Endothelial cell of umbilical vein (primary cell): Measurements from ENCODE around the gene SH3RF1. TPM values are rescaled to one million over a fixed set of nuclear protein-coding genes. Genes with fewer than 3 reads are reported as not detected.

Experiments used
- BruUV-seq: library from RNA; stranded (reverse); fragments of 400-500 nt; replicated peaks from 2 replicates; lab custom pipeline; 2021; lab: Mats Ljungman, UMichigan
- CTCF ChIA-PET: fragments of 300-600, 350-600 bp; sonication (Branson Sonifier 250); formaldehyde crosslinking; loops from one replicate; lab custom pipeline; 2021; ENCODE audit warnings: antibody characterized with exemption, inconsistent platforms; lab: Charles Lee
- POLR2A ChIA-PET: fragments of 300-600, 350-600 bp; sonication (Branson Sonifier 250); formaldehyde crosslinking; loops from one replicate; lab custom pipeline; 2021; ENCODE audit warnings: antibody characterized with exemption, inconsistent platforms; lab: Charles Lee
- DNase-seq: peaks from one replicate; pipeline ENCODE4 v3.0.0-alpha.2; 2011; ENCODE audit warnings: low read depth, low spot score
- FAIRE-seq: peaks from 2 replicates; lab custom pipeline; 2011; peaks lifted over from hg19 to GRCh38; lab: Jason Lieb, UNC
- H2AFZ ChIP-seq: 2 replicates; pipeline ENCODE4 v1.6.0; 2012; ENCODE audit warnings: low read depth, low read length, control low read depth, inconsistent platforms
- H3K27ac ChIP-seq: 2 replicates; pipeline ENCODE4 v1.5.1; 2011; ENCODE audit warnings: low read depth, mild to moderate bottlenecking, control low read depth, low read length, moderate library complexity; ENCODE audit not compliant: insufficient read depth
- H3K27me3 ChIP-seq, 2 experiments: 2 replicates each; pipeline versions ENCODE4 v1.6.0 to v1.6.1; 2011; ENCODE audit warnings: low read length in 2 of 2, mixed read lengths in 1 of 2; ENCODE audit not compliant: control insufficient read depth in 2 of 2, insufficient read depth in 2 of 2
- H3K36me3 ChIP-seq, 2 experiments: 2 replicates in 1 of 2; 3 replicates in 1 of 2; pipeline ENCODE4 v1.5.1; 2011; ENCODE audit warnings: low read length in 2 of 2, mild to moderate bottlenecking in 1 of 2, moderate library complexity in 1 of 2; ENCODE audit not compliant: control insufficient read depth in 2 of 2, insufficient read depth in 2 of 2; ENCODE audit errors: extremely low read depth in 1 of 2
- H3K4me1 ChIP-seq: 3 replicates; pipeline ENCODE4 v1.5.1; 2011; ENCODE audit warnings: mild to moderate bottlenecking, low read length; ENCODE audit not compliant: control insufficient read depth, insufficient read depth; ENCODE audit errors: extremely low read depth
- H3K4me2 ChIP-seq: 2 replicates; pipeline ENCODE4 v1.6.1; 2011; ENCODE audit warnings: low read length, control low read depth, mixed read lengths; ENCODE audit not compliant: insufficient read depth
- H3K4me3 ChIP-seq, 3 experiments: fragments of 200-600 bp in 1 of 3; sonication (generic), shearing (Covaris generic) in 1 of 3; replicated peaks in 1 of 3; 2 replicates each; pipeline ENCODE4 v1.5.1; 2011 to 2016; ENCODE audit warnings: control low read depth in 3 of 3, low read length in 3 of 3, mild to moderate bottlenecking in 2 of 3, inconsistent platforms in 1 of 3, low read depth in 1 of 3, moderate library complexity in 1 of 3; ENCODE audit not compliant: insufficient read depth in 1 of 3
- H3K79me2 ChIP-seq: 2 replicates; pipeline ENCODE4 v1.6.0; 2012; ENCODE audit warnings: low read length, inconsistent platforms; ENCODE audit not compliant: control insufficient read depth, insufficient read depth
- H3K9ac ChIP-seq: replicated peaks from 2 replicates; pipeline ENCODE3; 2011; ENCODE audit warnings: low read length, control low read depth; ENCODE audit not compliant: insufficient read depth; ENCODE audit errors: extremely low read depth
- H3K9me1 ChIP-seq: replicated peaks from 3 replicates; pipeline ENCODE4 v1.6.0; 2011; ENCODE audit warnings: mild to moderate bottlenecking, low read length; ENCODE audit not compliant: control insufficient read depth, insufficient read depth; ENCODE audit errors: extremely low read depth
- H3K9me3 ChIP-seq: replicated peaks from 2 replicates; pipeline ENCODE4 v1.5.1; 2012; ENCODE audit warnings: low read length, inconsistent platforms; ENCODE audit not compliant: control insufficient read depth, insufficient read depth
- H4K20me1 ChIP-seq: replicated peaks from 2 replicates; pipeline ENCODE3; 2011; ENCODE audit warnings: mild to moderate bottlenecking, low read length; ENCODE audit not compliant: control insufficient read depth, insufficient read depth; ENCODE audit errors: extremely low read depth
- EZH2 ChIP-seq: IDR thresholded peaks from 2 replicates; pipeline ENCODE4 v1.6.1; 2012; ENCODE audit warnings: borderline replicate concordance, low read depth, mild to moderate bottlenecking, moderate library complexity, low read length, inconsistent platforms; ENCODE audit not compliant: severe bottlenecking
- FOS ChIP-seq: IDR thresholded peaks from 2 replicates; pipeline ENCODE4 v1.6.1; 2011; ENCODE audit warnings: mild to moderate bottlenecking, low read length, moderate library complexity, borderline replicate concordance; ENCODE audit not compliant: insufficient read depth
- GATA2 ChIP-seq: IDR thresholded peaks from 2 replicates; pipeline ENCODE4 v1.7.0; 2011; ENCODE audit warnings: low read depth, mild to moderate bottlenecking, moderate library complexity, mixed read lengths, low read length; ENCODE audit not compliant: insufficient read length, insufficient read depth
- JUN ChIP-seq: IDR thresholded peaks from 2 replicates; pipeline ENCODE4 v1.6.1; 2011; ENCODE audit warnings: borderline replicate concordance, low read depth; ENCODE audit not compliant: insufficient read length, insufficient read depth
- MYC ChIP-seq: IDR thresholded peaks from one replicate; pipeline ENCODE4 v1.6.1; 2011; ENCODE audit warnings: mild to moderate bottlenecking, low read depth, low read length
- POLR2A ChIP-seq: IDR thresholded peaks from 2 replicates; pipeline ENCODE4 v1.6.1; 2012; ENCODE audit warnings: low read depth, mild to moderate bottlenecking, control low read depth, low read length
- POLR2AphosphoS5 ChIP-seq: IDR thresholded peaks from 2 replicates; pipeline ENCODE4 v1.6.1; 2012; ENCODE audit warnings: low read depth, mild to moderate bottlenecking, control low read depth, low read length, moderate library complexity; ENCODE audit not compliant: insufficient read depth
- dilution Hi-C: fragments of 300-500 bp; cut with MboI; formaldehyde crosslinking; loops from one replicate; pipeline ENCODE4 v1.15.0; 2019; ENCODE audit warnings: low sequenced_read_pairs; ENCODE audit not compliant: extremely low pct_ligation_motif_present
- intact Hi-C: fragments of 100-400 bp; cut with micrococcal nuclease; formaldehyde crosslinking; loops from one replicate; pipeline ENCODE4 v1.10.0; 2022
- polyA plus RNA-seq, 4 experiments: library from polyadenylated mRNA; depleted of rRNA in 3 of 4; stranded (reverse) in 3 of 4; unstranded in 1 of 4; fragments of >200 nt; gene quantifications; 2 replicates each; pipeline versions ENCODE4 v1.2.1 to v1.2.3, GENCODE V29; 2011 to 2012; ENCODE audit warnings: missing spikeins in 1 of 4
- total RNA-seq: library from RNA; stranded (reverse); gene quantifications from 2 replicates; pipeline ENCODE4 v1.2.3, GENCODE V29; 2021
- TF ChIP-seq, protein P1 (sequence below), 2 donors: IDR thresholded peaks; 1 replicate in 1 of 2; 2 replicates in 1 of 2; pipeline ENCODE4 v1.5.1; 2011; ENCODE audit warnings: low read length in 2 of 2, mild to moderate bottlenecking in 2 of 2, moderate library complexity in 2 of 2, control low read depth in 1 of 2, inconsistent platforms in 1 of 2, low read depth in 1 of 2; ENCODE audit not compliant: insufficient read depth in 1 of 2; ENCODE audit errors: extremely low read depth in 1 of 2

Gene SH3RF1
- total and polyA plus RNA-seq, 2 donors (not counting 3 experiments of a cell fraction or from before 2014, with no cell fraction given): 16.2 to 24.9 TPM

DNA sequence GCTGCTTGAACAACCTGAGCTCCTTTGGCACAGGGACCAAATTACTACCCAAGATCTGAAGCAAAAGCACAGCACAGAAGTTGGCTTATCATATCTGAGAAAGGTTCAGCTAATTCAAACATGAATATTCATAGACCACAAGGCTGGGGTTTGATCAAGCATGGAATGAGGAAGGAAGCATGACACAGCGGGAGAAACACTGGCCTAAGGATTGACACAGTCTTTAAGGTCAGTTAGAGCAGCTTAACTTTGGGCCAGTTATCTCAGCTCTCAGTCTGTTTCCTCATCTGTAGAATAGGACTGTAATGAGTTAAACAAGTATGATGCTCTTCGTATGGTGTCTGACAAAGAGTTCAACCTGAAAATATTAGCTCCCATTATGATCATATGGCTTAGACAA, 172.2 kb downstream of the SH3RF1 start:
- intact Hi-C loops: loop anchor here (1.0 to 2.0 kb wide), 5 partner anchors 18 to 173 kb away; no protein-coding TSS in a partner anchor
- peaks cover 31% of the 10 kb centered on the region for H3K4me1 ChIP-seq
- peak overlapping the region; percentile 80 for H3K27ac ChIP-seq
- FAIRE-seq (peak; percentile 97), DNase-seq (peak; percentile 91)
- peak; percentile 88 for TF ChIP-seq GATA2
- TF ChIP-seq EZH2: no peak
- TF ChIP-seq FOS: peak; percentile 91
- peak; percentile 87 for TF ChIP-seq JUN
- TF ChIP-seq MYC: no peak
- peak; percentile 85 for TF ChIP-seq POLR2AphosphoS5
- TF ChIP-seq POLR2A: peak; percentile 51
- TF ChIP-seq, protein P1, sequence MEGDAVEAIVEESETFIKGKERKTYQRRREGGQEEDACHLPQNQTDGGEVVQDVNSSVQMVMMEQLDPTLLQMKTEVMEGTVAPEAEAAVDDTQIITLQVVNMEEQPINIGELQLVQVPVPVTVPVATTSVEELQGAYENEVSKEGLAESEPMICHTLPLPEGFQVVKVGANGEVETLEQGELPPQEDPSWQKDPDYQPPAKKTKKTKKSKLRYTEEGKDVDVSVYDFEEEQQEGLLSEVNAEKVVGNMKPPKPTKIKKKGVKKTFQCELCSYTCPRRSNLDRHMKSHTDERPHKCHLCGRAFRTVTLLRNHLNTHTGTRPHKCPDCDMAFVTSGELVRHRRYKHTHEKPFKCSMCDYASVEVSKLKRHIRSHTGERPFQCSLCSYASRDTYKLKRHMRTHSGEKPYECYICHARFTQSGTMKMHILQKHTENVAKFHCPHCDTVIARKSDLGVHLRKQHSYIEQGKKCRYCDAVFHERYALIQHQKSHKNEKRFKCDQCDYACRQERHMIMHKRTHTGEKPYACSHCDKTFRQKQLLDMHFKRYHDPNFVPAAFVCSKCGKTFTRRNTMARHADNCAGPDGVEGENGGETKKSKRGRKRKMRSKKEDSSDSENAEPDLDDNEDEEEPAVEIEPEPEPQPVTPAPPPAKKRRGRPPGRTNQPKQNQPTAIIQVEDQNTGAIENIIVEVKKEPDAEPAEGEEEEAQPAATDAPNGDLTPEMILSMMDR (IDR thresholded peaks at IDR 0.05; ENCODE audit: extremely low read depth in 1 of 2, insufficient read depth in 1 of 2, low read depth in 1 of 2, low read length in 2 of 2): no peak
- no TSS peak for BruUV-seq
- no peak overlapping the region for H2AFZ ChIP-seq
- peak overlapping the region in 1 of 3 experiments; percentile 4 for H3K4me3 ChIP-seq
- peaks cover 15% of the 10 kb centered on the region for H3K79me2 ChIP-seq
- POLR2A ChIA-PET: interaction anchor here (0.7 to 1.1 kb wide), 4 partner anchors 17 to 152 kb away, joined by 3 to 13 read pairs (median 4); partner anchors contain the start of gene CBR4
- peak overlapping the region; percentile 36 for H3K4me2 ChIP-seq
- H3K9ac ChIP-seq: peak overlapping the region; percentile 21
- peaks cover 11 to 16% of the 10 kb centered on the region in 2 experiments for H3K36me3 ChIP-seq
- no peaks in the 10 kb centered on the region for H3K9me3 ChIP-seq
- no peaks in the 10 kb centered on the region for H3K27me3 ChIP-seq
- dilution Hi-C loops: no loop called here
- CTCF ChIA-PET: interaction anchor here (0.7 to 2.1 kb wide), 10 partner anchors 14 to 140 kb away, joined by 3 to 17 read pairs (median 4); partner anchors contain the start of gene CBR4
- no peaks in the 10 kb centered on the region for H4K20me1 ChIP-seq
- no peaks in the 10 kb centered on the region for H3K9me1 ChIP-seq
